ENCODE results near the gene POMC. TPM values are rescaled to one million over a fixed set of nuclear protein-coding genes. Genes with fewer than 3 reads are reported as not detected.
"Not testable (repeated sequence)": the region's sequence is repeated elsewhere in the genome, so short reads cannot be mapped to it uniquely, and the experiment has no call there.

POMC gene
- polyA plus RNA-seq, 1 donor = 2.9 TPM

DNA sequence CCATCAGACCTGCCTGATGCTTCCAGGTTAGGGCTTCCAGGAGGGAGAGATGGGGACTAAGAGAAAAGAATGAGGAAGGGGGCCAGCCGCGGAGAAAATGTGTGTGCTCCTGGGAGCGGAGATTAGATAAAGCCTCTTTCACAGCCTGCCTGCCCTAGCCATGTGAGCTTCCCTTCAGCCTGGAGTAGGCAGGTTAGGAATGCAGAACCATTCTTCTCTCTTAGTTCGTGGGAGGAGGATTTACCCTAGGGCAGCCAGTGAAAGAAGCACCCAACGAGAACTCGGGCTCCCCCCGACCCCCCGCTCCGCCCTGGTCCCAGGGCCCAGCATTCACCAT lies 36.1 kb downstream of the POMC start:
- DNase-seq = no peak

DNA sequence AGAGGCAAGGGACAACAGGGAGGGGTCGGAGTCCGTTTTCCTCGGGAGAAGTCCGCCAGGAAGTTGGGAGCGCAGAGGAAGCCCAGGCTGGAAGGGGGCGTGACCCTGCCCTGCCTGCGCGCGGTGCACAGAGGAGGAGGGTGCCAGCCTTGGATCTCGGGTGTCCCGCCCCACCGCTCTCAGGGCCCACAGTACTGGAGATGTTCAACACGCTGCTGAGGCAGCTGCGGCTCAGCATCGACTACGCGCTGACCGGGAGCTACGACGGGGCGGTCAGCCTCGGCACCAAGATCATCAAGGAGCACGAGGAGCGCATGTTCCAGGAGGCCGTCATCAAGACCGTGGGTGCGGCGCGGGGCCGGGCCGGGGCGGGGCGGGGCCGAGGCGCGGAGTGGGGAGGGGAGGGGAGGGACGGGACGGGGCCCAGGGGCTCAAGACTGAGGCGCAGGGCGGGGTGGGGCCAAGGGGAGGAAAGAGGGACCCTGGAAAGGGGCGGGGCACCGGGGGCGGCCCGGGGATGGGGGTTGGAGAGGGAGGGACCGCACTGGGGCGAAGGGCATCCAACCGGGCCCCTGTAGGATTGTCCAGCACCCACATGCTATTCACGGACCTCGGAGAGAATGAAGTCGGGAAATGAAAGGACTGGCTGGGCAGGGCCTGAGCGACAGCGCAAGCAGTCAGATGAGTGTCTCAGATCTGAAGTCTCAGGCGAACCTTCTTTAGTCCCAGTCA lies 36.6 kb downstream of the POMC start:
- peak; percentile 19 for DNase-seq

DNA sequence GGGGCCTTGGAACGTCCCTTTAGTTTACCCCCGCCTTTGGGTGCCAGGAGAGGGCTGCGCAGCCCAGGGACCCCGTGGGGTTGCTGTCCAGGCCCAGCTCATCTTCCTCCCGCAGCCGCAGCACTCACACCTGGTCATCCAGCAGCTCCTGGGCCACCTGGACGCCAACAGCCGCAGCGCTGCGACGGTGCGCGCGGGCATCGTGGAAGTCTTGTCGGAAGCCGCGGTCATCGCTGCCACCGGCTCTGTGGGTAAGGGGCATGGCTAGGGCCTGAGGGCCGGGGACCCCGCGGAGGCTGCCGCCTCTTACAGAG lies 37.2 kb downstream of the POMC start:
- no peak for DNase-seq

DNA sequence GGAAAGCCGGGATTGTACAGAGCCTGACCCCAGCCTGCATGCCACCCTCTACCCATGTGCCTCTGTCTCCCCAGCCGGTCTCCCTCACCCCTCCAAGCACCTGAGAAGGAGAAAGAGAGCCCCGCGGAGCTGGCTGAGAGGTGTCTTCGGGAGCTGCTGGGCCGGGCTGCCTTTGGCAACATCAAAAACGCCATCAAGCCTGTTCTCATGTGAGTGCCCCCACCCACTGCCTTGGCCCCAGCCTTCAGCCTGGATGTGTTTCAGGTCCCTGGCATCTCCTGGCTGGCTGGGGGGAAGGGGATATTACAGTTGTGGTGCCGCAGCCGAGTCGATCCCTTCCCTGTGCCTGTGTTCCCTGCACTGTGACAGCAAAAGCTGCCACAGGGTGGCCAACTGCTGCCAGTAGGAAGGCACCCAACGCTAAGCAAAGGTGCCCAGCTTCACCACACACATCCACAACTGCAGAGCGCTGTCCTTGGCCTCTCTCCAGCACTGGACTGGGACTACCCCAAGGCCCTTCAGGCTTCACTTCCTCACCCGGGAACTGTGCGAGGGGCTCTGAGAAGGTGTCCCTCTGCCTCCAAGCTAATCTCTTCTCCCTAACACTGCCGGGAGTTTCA lies 38.4 kb downstream of the POMC start:
- DNase-seq = no peak

DNA sequence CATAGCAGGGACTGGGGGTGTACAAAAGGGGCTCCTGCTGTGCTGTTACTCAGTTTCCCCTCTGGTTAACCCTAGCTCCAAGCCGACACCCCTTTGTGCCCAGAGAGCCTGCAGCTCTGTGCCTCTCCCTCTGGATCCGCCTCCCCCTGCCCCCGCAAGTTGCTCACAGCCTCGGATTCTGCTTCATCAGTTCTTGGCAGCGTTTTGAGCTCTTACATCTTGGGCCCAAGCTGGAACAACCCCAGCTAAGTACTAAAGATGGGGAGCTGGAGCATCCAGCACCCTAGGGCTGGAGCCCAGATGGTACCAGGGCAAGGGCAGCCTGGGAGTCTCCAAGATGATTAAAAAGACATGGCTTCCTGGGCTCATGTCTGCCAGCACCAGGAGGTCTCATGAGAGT lies 40.7 kb downstream of the POMC start:
- no peak for DNase-seq

DNA sequence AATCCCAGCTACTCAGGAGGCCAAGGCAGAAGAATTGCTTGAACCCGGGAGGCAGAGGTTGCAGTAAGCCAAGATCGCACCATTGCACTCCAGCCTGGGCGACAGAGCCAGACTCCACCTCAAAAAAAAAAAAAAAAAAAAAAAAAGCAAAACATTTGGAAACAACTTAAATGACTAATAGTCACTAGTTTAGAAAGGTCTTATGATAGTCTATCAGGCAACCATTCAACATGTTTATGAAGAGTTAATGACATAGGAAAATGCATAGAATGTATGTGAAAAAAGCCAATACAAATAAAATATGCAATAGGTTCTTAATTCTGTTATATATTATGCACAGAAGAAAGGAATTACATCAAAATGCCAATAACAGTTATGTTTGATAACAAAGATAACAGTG lies 41.3 kb downstream of the POMC start:
- not testable (repeated sequence) for DNase-seq

DNA sequence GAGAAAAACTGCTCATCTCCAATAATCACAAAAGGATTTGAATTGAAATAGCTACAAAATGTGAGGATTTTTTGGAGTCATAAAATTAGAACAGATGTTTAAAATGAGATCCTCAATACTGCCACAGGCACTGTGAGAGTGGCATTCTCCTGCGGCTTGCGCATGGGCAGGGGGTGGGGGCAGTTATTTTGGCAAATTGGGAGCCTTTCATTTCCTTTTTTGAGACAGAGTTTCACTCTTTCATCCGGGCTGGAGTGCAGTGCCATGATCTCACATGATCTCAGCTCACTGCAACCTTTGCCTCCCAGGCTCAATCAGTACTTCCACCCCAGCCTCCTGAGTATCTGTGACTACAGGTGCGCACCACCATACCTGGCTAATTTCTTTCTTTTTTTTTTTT lies 42.4 kb downstream of the POMC start:
- no peak for DNase-seq

DNA sequence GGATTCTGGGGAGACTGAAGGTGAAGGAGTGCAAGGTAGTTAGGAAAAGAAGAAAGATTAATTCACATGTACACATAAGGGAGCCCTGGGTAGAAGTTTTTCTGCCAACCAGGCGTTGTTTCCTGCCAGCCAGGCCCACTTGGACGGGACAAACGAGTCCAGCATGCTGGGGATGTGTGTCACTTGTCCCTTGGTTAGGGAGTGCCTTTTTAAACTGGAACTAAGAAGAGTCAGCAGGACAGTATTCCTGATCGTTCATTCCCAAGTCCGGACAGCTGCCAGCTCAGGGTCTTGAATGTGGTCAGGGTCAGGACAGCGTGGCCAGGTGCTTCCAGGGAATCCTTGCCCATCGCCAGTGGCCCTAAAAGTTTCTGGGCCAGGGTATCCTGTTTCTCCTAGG lies 43.2 kb downstream of the POMC start:
- DNase-seq = no peak

DNA sequence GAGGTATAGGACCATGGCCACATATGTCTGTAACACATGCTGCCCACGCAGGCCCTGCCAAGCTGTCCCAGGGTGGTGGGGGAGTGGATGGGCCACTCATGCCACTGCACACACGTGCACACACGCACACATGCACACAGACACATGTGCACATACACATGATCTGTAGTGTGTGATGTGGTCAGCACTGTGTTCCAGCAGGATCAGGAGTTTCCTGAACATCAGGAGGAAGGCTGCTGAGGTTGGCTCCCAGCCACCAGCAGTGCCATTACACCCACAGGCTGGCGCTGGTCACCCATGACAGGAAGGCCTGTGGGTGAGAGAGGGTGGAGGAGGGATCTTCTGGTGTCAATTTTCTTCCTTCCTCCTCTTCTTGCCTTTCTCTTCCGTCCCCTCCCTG lies 44.7 kb downstream of the POMC start:
- no peak for DNase-seq

DNA sequence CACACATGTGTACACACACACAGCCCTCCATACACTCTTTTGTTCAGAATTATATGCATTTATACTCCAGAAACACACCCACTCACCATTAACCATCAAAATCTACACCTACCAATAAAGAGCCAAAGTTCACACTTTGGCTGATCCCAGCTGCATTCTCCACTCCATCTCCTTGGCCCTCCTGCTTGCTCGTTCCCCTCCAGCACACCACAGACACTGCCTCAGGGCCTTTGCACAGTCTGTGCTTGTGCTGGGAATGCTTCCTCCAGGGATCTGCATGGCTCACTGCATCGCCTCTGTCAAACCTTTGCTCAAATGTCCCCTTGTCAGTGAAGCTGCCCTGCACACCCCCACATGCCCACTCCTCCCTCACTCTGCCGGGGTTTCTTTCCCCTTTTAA lies 46.0 kb downstream of the POMC start:
- DNase-seq = no peak

DNA sequence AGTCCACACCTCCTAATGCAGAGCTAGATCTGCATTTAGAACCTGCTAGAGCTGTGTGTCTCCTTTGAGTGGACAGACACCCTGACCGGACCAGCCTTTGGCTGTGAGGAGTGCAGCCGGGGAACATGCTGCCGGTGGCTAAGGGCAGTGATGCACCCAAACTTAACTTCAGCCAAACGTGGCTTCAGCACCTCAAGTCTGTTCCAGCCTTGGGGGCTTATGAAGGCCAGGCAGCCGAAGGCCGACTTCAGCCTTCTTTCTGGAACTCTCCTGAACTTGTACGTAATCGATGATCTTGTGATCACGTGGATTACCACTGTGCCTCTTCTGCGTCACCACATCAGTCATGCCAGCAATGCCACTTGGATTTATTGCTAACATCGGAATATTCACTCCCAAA lies 49.1 kb downstream of the POMC start:
- DNase-seq = no peak

DNA sequence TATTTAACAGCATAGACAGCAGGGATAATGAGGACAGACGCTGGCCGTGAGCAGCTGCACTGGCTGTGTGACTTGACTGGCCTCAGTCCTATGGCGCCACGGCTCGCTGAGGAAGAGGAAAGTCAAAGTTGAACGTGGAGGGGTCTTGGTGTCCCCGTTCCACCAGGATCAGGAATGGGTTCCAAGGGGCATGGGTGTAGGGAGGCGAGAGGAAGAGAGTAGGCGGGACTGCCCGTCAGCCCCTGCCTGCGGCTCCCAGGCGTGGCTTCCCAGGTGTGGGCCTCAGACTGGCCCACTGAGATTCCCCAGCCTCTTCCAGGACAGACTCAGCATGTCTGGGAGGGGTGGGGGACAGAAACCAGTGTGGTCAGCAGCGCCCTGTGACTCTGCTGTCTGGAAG lies 51.4 kb downstream of the POMC start:
- DNase-seq = no peak

DNA sequence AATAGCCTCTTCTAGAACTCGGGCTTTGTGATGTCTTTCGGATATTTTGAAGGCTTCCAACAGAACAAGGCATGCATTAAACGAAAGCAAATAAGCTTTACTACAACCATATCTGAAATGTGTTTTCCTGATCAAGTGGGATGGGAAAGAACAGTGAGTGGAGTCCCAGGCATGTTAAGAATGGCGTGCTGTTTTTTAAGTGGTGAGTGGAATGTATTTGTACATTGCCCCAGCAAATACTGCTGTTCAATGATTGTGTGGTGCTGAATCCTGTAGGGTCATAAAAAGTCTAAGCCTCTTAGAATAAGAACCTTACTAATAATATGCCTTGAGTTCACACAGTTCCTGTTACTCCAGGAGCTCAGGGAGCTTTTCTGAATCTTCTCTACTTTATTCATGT lies 52.5 kb downstream of the POMC start:
- no peak for DNase-seq

DNA sequence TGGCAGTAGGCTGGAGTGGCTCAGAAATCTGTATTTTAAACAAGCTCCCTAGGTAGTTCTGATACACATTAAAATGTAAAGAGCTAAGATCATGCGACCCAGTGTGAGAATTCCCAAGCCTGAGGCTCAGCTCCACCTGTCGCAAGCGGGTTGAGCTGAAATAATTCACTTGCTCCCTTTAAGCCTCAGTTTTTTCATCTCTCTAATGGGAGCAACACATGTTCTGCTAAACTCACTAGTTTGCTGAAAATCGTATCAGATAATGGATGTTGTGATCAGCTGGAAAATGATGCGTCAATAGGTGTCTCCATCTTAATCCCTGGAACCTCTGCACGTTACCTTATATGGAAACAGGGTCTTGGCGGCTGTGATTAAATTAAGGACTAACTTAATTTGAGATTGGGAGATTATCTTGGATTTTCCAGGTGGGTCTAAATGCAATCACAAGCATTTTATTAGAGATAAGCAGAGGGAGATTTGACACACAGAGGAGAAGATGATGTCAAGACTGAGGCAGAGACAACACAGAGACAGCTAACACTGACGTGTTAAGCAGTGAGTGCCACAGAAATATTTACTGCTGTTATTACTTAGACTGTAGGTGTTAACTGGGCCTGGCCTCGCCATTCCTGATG lies 53.0 kb downstream of the POMC start:
- no peak for DNase-seq

DNA sequence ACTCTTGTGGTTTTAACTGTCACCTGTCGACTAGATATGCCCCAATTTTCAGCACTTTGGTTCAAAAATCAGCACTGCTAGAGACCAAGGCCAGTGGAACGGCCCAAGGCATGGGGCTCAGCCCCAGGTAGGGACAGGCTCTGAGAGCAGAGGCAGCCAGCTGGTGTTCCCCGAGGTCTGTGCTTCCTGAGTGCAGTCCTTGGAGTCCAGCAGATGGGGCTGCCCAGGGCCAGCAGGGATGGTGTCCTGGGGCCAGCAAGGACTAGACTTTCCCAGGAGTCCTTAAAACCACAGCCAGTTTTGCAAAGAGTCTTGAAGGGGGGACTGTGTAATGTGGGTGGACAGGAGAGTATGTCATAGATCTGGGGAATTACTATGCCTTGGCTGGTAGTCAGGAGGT lies 56.3 kb downstream of the POMC start:
- no peak for DNase-seq

Other genes with a start within 250 kb of the POMC start
- 23.5 TPM for gene ADCY3, start 248.3 kb downstream of the POMC start, polyA plus RNA-seq (ENCODE audit: insufficient read length)
- gene DNAJC27, start 196.6 kb downstream of the POMC start, polyA plus RNA-seq (ENCODE audit: insufficient read length) = 8.1 TPM
- 5.3 TPM for gene EFR3B, start 126.5 kb downstream of the POMC start, polyA plus RNA-seq (ENCODE audit: insufficient read length)
- gene DNMT3A, start 173.3 kb upstream of the POMC start, polyA plus RNA-seq (ENCODE audit: insufficient read length) = 69.9 TPM